ENCODE measurements around the gene RITA1. TPM values are rescaled to one million over a fixed set of nuclear protein-coding genes. Genes with fewer than 3 reads are reported as not detected.

RITA1 gene
- total and polyA plus RNA-seq, 4 donors = 10.6 to 18.1 (median 14.9) TPM

- Histone ChIP-seq H3K9ac (ENCODE audit: low read depth in 1 of 2, low read length in 2 of 2) (no peak overlapping the region), H3K4me1 (ENCODE audit: control insufficient read depth in 4 of 4, insufficient read depth in 4 of 4, low read length in 3 of 4) (peaks cover 0 to 2% (median 0%) of the 10 kb centered on the region in 4 donors), H3K4me3 (ENCODE audit: low read depth in 1 of 3, low read length in 3 of 3) (no peak overlapping the region), H3K36me3 (ENCODE audit: control insufficient read depth in 4 of 4, insufficient read depth in 3 of 4, low read depth in 1 of 4, low read length in 3 of 4) (no peaks in the 10 kb centered on the region), H3K27me3 (ENCODE audit: control insufficient read depth in 4 of 4, insufficient read depth in 4 of 4, low read length in 3 of 4) (no peaks in the 10 kb centered on the region), H3K9me3 (ENCODE audit: control insufficient read depth in 4 of 4, low read length in 3 of 4) (no peaks in the 10 kb centered on the region), H3K27ac (ENCODE audit: low read depth in 1 of 2, low read length in 2 of 2) (no peak overlapping the region)
- TF ChIP-seq CTCF (IDR thresholded peaks at IDR 0.05; ENCODE audit: low read depth, low read length, missing input control) (no peak), HNF4G (IDR thresholded peaks at IDR 0.05) (no peak), YY1 (IDR thresholded peaks at IDR 0.05) (no peak), FOXA1 (IDR thresholded peaks at IDR 0.05) (no peak), HNF4A (conservative IDR thresholded peaks at IDR 0.05) (no peak), NR2F2 (IDR thresholded peaks at IDR 0.05) (no peak), ATF3 (IDR thresholded peaks at IDR 0.05) (no peak), EGR1 (IDR thresholded peaks at IDR 0.05; ENCODE audit: low read depth in 2 of 2) (no peak), JUND (IDR thresholded peaks at IDR 0.05) (no peak), GABPA (IDR thresholded peaks at IDR 0.05 in 1 of 2, conservative IDR thresholded peaks at IDR 0.05 in 1 of 2) (no peak), FOXA2 (IDR thresholded peaks at IDR 0.05) (no peak), RAD21 (IDR thresholded peaks at IDR 0.05) (no peak), TAF1 (conservative IDR thresholded peaks at IDR 0.05) (no peak), SP1 (IDR thresholded peaks at IDR 0.05) (no peak), RXRA (IDR thresholded peaks at IDR 0.05) (no peak)
- TF ChIP-seq, protein P1, sequence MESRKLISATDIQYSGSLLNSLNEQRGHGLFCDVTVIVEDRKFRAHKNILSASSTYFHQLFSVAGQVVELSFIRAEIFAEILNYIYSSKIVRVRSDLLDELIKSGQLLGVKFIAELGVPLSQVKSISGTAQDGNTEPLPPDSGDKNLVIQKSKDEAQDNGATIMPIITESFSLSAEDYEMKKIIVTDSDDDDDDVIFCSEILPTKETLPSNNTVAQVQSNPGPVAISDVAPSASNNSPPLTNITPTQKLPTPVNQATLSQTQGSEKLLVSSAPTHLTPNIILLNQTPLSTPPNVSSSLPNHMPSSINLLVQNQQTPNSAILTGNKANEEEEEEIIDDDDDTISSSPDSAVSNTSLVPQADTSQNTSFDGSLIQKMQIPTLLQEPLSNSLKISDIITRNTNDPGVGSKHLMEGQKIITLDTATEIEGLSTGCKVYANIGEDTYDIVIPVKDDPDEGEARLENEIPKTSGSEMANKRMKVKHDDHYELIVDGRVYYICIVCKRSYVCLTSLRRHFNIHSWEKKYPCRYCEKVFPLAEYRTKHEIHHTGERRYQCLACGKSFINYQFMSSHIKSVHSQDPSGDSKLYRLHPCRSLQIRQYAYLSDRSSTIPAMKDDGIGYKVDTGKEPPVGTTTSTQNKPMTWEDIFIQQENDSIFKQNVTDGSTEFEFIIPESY (IDR thresholded peaks at IDR 0.05) = no peak
- TF ChIP-seq, protein P2, sequence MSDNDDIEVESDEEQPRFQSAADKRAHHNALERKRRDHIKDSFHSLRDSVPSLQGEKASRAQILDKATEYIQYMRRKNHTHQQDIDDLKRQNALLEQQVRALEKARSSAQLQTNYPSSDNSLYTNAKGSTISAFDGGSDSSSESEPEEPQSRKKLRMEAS (IDR thresholded peaks at IDR 0.05) = no peak
- TF ChIP-seq, protein P3, sequence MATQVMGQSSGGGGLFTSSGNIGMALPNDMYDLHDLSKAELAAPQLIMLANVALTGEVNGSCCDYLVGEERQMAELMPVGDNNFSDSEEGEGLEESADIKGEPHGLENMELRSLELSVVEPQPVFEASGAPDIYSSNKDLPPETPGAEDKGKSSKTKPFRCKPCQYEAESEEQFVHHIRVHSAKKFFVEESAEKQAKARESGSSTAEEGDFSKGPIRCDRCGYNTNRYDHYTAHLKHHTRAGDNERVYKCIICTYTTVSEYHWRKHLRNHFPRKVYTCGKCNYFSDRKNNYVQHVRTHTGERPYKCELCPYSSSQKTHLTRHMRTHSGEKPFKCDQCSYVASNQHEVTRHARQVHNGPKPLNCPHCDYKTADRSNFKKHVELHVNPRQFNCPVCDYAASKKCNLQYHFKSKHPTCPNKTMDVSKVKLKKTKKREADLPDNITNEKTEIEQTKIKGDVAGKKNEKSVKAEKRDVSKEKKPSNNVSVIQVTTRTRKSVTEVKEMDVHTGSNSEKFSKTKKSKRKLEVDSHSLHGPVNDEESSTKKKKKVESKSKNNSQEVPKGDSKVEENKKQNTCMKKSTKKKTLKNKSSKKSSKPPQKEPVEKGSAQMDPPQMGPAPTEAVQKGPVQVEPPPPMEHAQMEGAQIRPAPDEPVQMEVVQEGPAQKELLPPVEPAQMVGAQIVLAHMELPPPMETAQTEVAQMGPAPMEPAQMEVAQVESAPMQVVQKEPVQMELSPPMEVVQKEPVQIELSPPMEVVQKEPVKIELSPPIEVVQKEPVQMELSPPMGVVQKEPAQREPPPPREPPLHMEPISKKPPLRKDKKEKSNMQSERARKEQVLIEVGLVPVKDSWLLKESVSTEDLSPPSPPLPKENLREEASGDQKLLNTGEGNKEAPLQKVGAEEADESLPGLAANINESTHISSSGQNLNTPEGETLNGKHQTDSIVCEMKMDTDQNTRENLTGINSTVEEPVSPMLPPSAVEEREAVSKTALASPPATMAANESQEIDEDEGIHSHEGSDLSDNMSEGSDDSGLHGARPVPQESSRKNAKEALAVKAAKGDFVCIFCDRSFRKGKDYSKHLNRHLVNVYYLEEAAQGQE (IDR thresholded peaks at IDR 0.05) = no peak
- DNase-seq (ENCODE audit: low spot score) = no peak
- 87% methylated on average over 12 of the region's 12 CpGs for WGBS
These were observed 14.7 kb downstream of the RITA1 start for GRCh38 chr12:113200021-113200797.
